SJCRH30 (cell line): ENCODE data around the gene UTP25. TPM values are rescaled to one million over a fixed set of nuclear protein-coding genes. Genes with fewer than 3 reads are reported as not detected.
A peak's percentile ranks its signal among the peaks of the same experiment; 100 is the strongest.

Experiments used
- DNase-seq, 2 experiments: peaks; one replicate each; pipeline ENCODE4 v3.0.0-alpha.2; 2015 to 2020
- H3K27ac ChIP-seq: fragments of 250-450 bp; sonication (Bioruptor Pico); 2 replicates; pipeline ENCODE4 v1.5.1; 2020; ENCODE audit warnings: mild to moderate bottlenecking, moderate library complexity
- H3K27me3 ChIP-seq: fragments of 250-450 bp; sonication (Bioruptor Pico); 2 replicates; pipeline ENCODE4 v1.5.1; 2020; ENCODE audit warnings: mild to moderate bottlenecking, moderate library complexity
- H3K36me3 ChIP-seq: fragments of 250-450 bp; sonication (Bioruptor Pico); 2 replicates; pipeline ENCODE4 v1.5.1; 2020; ENCODE audit warnings: mild to moderate bottlenecking, moderate library complexity
- H3K4me1 ChIP-seq: fragments of 250-450 bp; sonication (Bioruptor Pico); 2 replicates; pipeline ENCODE4 v1.5.1; 2020; ENCODE audit warnings: mild to moderate bottlenecking, moderate library complexity
- H3K4me3 ChIP-seq: fragments of 250-450 bp; sonication (Bioruptor Pico); 2 replicates; pipeline ENCODE4 v1.5.1; 2020; ENCODE audit warnings: mild to moderate bottlenecking, moderate library complexity
- H3K9me3 ChIP-seq: fragments of 250-450 bp; sonication (Bioruptor Pico); replicated peaks from 2 replicates; pipeline ENCODE4 v1.5.1; 2020; ENCODE audit warnings: mild to moderate bottlenecking, moderate library complexity
- total RNA-seq: library from RNA; depleted of rRNA; stranded (reverse); fragments of >200 nt; shearing (Covaris generic); gene quantifications from 2 replicates; pipeline ENCODE4 v1.2.3, GENCODE V29; 2014

Gene UTP25
- total RNA-seq, 1 experiment from 2014 or later = 14.2 TPM

- Histone ChIP-seq H3K4me1 (peaks cover 7% of the 10 kb centered on the region; the same call in 1 of the 2 replicates), H3K36me3 (peaks cover 87% of the 10 kb centered on the region), H3K27ac (peak overlapping the region; percentile 17; the same call in 1 of the 2 replicates), H3K9me3 (no peaks in the 10 kb centered on the region), H3K4me3 (no peak overlapping the region), H3K27me3 (no peaks in the 10 kb centered on the region)
- DNase-seq = no peak
Observed at GRCh38 chr1:209839875-209840546, 12.2 kb downstream of the UTP25 start.

DNA sequence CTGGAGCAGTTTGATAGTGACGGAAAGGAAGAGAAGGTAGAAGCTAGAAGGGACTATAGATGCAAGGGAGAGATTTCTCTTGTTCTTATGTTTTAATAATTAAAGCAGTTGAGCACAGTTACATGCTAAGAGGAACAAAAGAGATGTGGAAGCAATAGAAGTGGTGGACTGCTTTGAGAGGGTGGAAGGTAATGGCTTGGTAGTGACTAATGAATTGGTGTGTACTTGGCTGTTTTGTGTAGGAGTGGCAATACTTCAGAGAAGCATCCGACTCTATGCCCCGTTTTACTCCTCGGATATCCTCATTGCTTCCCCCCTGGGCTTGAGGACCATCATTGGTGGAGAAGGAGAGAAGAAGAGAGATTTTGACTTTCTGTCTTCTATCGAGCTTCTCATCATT, 12.8 kb downstream of the UTP25 start:
- peak overlapping the region; percentile 17; the same call in 1 of the 2 replicates for H3K27ac ChIP-seq
- no peak for DNase-seq
- H3K36me3 ChIP-seq = peaks cover 81% of the 10 kb centered on the region
- H3K4me1 ChIP-seq = peaks cover 7% of the 10 kb centered on the region; the same call in 1 of the 2 replicates
- no peak overlapping the region for H3K4me3 ChIP-seq
- H3K9me3 ChIP-seq = no peaks in the 10 kb centered on the region
- H3K27me3 ChIP-seq = no peaks in the 10 kb centered on the region

GRCh38 chr1:209844695-209845407, 17.1 kb downstream of the UTP25 start:
- no peaks in the 10 kb centered on the region for H3K9me3 ChIP-seq
- no peak overlapping the region for H3K27ac ChIP-seq

DNA sequence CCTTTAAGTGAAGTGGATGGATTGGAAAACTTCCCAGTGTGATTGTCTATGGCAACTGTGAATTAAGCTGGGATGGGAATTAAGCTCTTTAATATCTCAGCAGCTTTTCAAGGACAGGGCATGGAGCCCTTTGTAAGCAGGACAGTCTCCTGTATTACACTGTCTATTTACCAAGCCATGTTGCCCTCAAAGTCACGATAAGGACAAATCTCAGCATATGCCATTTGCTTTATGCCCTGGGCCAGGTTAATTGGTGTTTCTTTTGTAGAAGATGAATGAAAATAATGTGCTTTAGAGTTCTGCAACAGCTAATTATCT, 17.6 kb downstream of the UTP25 start:
- H3K27ac ChIP-seq = no peak overlapping the region
- DNase-seq = no peak

More at GRCh38 chr1:209844695-209845407, 17.1 kb downstream of the UTP25 start:
- no peak overlapping the region for H3K4me3 ChIP-seq
- H3K27me3 ChIP-seq = no peaks in the 10 kb centered on the region
- peaks cover 68% of the 10 kb centered on the region for H3K36me3 ChIP-seq
- no peak for DNase-seq
- peaks cover 5% of the 10 kb centered on the region; the same call in 1 of the 2 replicates for H3K4me1 ChIP-seq

GRCh38 chr1:209849388-209849787, 21.6 kb downstream of the UTP25 start:
- Histone ChIP-seq H3K27ac (no peak overlapping the region), H3K9me3 (no peaks in the 10 kb centered on the region), H3K4me1 (no peaks in the 10 kb centered on the region), H3K36me3 (peaks cover 65% of the 10 kb centered on the region), H3K4me3 (no peak overlapping the region), H3K27me3 (no peaks in the 10 kb centered on the region)
- DNase-seq = no peak

More for the DNA sequence above, 17.6 kb downstream of the UTP25 start:
- H3K36me3 ChIP-seq = peaks cover 70% of the 10 kb centered on the region
- no peaks in the 10 kb centered on the region for H3K9me3 ChIP-seq
- H3K27me3 ChIP-seq = no peaks in the 10 kb centered on the region
- no peak overlapping the region for H3K4me3 ChIP-seq
- peaks cover under 1% of the 10 kb centered on the region; the same call in 1 of the 2 replicates for H3K4me1 ChIP-seq

GRCh38 chr1:209850342-209850979, 22.7 kb downstream of the UTP25 start:
- Histone ChIP-seq H3K4me3 (no peak overlapping the region), H3K27me3 (no peaks in the 10 kb centered on the region), H3K9me3 (no peaks in the 10 kb centered on the region), H3K4me1 (no peaks in the 10 kb centered on the region), H3K27ac (no peak overlapping the region), H3K36me3 (peaks cover 65% of the 10 kb centered on the region)
- peak; percentile 34 to 41 for DNase-seq

DNA sequence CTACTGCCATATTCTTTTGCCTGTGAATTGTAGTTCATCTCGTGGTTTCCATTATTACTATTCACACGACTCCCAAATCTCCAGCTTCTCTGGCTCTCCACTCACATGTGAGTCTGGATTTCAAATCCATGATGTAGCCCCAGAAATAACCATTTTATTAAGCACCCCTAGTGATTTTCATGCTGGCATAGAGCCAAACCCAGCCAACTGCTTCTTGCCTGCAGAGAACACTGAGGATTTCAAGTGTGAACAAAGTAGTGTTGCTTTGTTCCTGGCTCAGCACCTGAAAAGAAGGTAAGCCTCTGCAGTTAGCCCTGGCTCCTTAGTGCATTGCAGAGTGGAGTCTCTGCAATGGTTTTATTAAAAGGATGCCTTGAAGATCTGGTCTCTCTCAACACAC, 25.9 kb downstream of the UTP25 start:
- no peaks in the 10 kb centered on the region for H3K4me1 ChIP-seq
- H3K36me3 ChIP-seq = peaks cover 44% of the 10 kb centered on the region
- H3K27me3 ChIP-seq = no peaks in the 10 kb centered on the region
- H3K9me3 ChIP-seq = no peaks in the 10 kb centered on the region
- H3K4me3 ChIP-seq = no peak overlapping the region
- H3K27ac ChIP-seq = no peak overlapping the region
- no peak for DNase-seq

GRCh38 chr1:209854196-209854595, 26.4 kb downstream of the UTP25 start:
- Histone ChIP-seq H3K4me1 (no peaks in the 10 kb centered on the region), H3K27me3 (no peaks in the 10 kb centered on the region), H3K4me3 (no peak overlapping the region), H3K36me3 (peaks cover 41% of the 10 kb centered on the region), H3K9me3 (no peaks in the 10 kb centered on the region), H3K27ac (no peak overlapping the region)
- DNase-seq = no peak

GRCh38 chr1:209855006-209855405, 27.2 kb downstream of the UTP25 start:
- Histone ChIP-seq H3K27ac (no peak overlapping the region), H3K4me3 (no peak overlapping the region), H3K36me3 (peaks cover 37% of the 10 kb centered on the region), H3K4me1 (no peaks in the 10 kb centered on the region), H3K9me3 (no peaks in the 10 kb centered on the region), H3K27me3 (no peaks in the 10 kb centered on the region)
- no peak for DNase-seq

DNA sequence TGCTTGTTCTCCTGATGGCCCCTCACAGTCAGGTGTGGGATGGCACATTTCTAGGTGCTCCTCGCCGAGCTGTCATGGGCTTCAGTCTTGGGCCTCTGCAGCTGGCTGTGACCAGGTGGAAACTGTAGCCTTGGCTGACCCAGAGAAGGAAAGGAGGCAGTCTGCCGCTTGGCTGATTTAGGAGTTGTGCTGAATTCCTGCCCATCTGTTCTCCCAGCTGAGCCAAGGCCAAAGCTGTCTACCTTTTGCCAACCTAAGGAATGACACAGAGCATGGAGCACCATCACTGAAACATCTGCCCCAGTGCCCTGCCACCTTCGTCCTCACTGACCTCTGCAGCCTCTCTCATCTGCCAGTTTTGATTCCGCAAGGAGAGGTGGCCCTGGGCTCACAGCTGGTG, 27.9 kb downstream of the UTP25 start:
- H3K9me3 ChIP-seq = no peaks in the 10 kb centered on the region
- no peaks in the 10 kb centered on the region for H3K27me3 ChIP-seq
- H3K4me1 ChIP-seq = no peaks in the 10 kb centered on the region; the same call in 1 of the 2 replicates
- no peak overlapping the region for H3K27ac ChIP-seq
- DNase-seq = no peak
- H3K36me3 ChIP-seq = peaks cover 31% of the 10 kb centered on the region
- H3K4me3 ChIP-seq = no peak overlapping the region

- Histone ChIP-seq H3K36me3 (peaks cover 4% of the 10 kb centered on the region; the same call in 1 of the 2 replicates), H3K27me3 (no peaks in the 10 kb centered on the region), H3K27ac (no peak overlapping the region), H3K9me3 (no peaks in the 10 kb centered on the region), H3K4me3 (no peak overlapping the region), H3K4me1 (peaks cover 15% of the 10 kb centered on the region)
- DNase-seq = no peak
Observed at GRCh38 chr1:209858561-209859103, 30.9 kb downstream of the UTP25 start.

- no peak overlapping the region for H3K27ac ChIP-seq
- DNase-seq = peak; percentile 90 to 95
Observed at GRCh38 chr1:209860293-209860881, 32.6 kb downstream of the UTP25 start.

GRCh38 chr1:209861242-209861641, 33.5 kb downstream of the UTP25 start:
- Histone ChIP-seq H3K4me3 (no peak overlapping the region), H3K27me3 (no peaks in the 10 kb centered on the region), H3K9me3 (no peaks in the 10 kb centered on the region), H3K4me1 (peaks cover 22% of the 10 kb centered on the region), H3K27ac (no peak overlapping the region), H3K36me3 (no peaks in the 10 kb centered on the region)
- no peak for DNase-seq

More at GRCh38 chr1:209860293-209860881, 32.6 kb downstream of the UTP25 start:
- Histone ChIP-seq H3K36me3 (no peaks in the 10 kb centered on the region), H3K4me3 (no peak overlapping the region), H3K9me3 (no peaks in the 10 kb centered on the region), H3K4me1 (peaks cover 22% of the 10 kb centered on the region), H3K27me3 (no peaks in the 10 kb centered on the region)
